Peyer's patch (tissue), 4 donors: ENCODE measurements around the gene PSMD8. TPM values are rescaled to one million over a fixed set of nuclear protein-coding genes. Genes with fewer than 3 reads are reported as not detected.
A peak's percentile ranks its signal among the peaks of the same experiment; 100 is the strongest.

ENCODE experiments used
- DNase-seq, 3 donors: peaks; one replicate each; pipeline ENCODE4 v3.0.0-alpha.2; 2017 to 2019
- H3K27ac ChIP-seq, 4 donors: fragments of 200-600 bp; sonication (generic); one replicate each; pipeline ENCODE4 v1.5.1; 2016 to 2019
- H3K27me3 ChIP-seq, 2 donors: fragments of 200-600 bp; sonication (generic); one replicate each; pipeline ENCODE4 v1.5.1; 2019
- H3K36me3 ChIP-seq, 3 donors: fragments of 200-600 bp; sonication (generic); one replicate each; pipeline ENCODE4 v1.5.1; 2016 to 2019
- H3K4me1 ChIP-seq, 4 donors: fragments of 200-600 bp; sonication (generic); one replicate each; pipeline ENCODE4 v1.5.1; 2016 to 2019
- H3K4me3 ChIP-seq, 4 donors: fragments of 200-600 bp; sonication (generic); 1 replicate in 3 of 4; 2 replicates in 1 of 4; pipeline ENCODE4 v1.5.1; 2016 to 2019; ENCODE audit warnings: mild to moderate bottlenecking in 1 of 4
- H3K9me3 ChIP-seq, 4 donors: fragments of 200-600 bp; sonication (generic); one replicate each; pipeline ENCODE4 v1.5.1; 2016 to 2019; ENCODE audit warnings: mild to moderate bottlenecking in 1 of 4
- POLR2A ChIP-seq, 2 donors: fragments of 450-650 bp; IDR thresholded peaks; one replicate each; pipeline ENCODE4 v1.5.1; 2017; ENCODE audit warnings: antibody characterized with exemption in 2 of 2, mild to moderate bottlenecking in 2 of 2, moderate library complexity in 2 of 2
- total RNA-seq, 4 donors: library from RNA; depleted of rRNA; stranded (reverse); fragments of >200 nt; gene quantifications; one replicate each; pipeline ENCODE4 v1.1.0, GENCODE V29; 2016
- TF ChIP-seq, protein P1 (sequence below), 6 experiments: fragments of 450-650 bp in 4 of 6; fragments of 200-600 bp in 2 of 6; sonication (generic) in 1 of 6; IDR thresholded peaks; one replicate each; pipeline ENCODE4 v1.5.1; 2017 to 2019; ENCODE audit warnings: antibody characterized with exemption in 6 of 6, mild to moderate bottlenecking in 3 of 6, moderate library complexity in 1 of 6

Gene PSMD8
- total RNA-seq, 4 donors from 2014 or later = 118 to 211 (median 164) TPM

DNA sequence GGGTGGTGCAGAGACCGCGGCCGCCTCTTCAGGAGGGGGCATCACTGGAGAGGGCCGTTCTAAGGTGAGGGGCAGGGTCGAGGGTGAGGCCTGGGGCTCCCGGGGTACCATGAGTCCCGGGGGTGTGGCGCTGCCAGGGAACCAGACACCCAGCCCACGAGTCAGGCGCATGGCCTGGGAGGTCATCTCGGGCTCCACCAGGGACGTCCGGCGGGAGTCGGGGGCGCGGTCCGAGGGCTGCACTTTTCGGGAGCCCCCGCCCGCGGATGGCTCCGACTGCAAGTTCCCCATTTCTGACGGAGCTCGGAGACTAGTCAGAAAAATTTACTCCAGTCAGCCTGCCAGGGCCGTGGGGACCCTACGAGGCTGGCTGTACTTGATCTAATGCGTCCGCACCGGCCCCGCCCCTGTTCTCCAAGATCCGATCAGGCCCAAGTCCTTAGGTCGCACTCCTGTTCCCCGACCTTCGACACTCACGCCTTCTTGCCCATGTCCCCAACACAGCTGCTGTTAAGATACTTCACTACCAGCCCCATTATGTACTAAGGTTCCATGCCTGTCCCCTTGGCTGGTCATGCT lies 12.7 kb downstream of the PSMD8 start:
- Histone ChIP-seq H3K4me1 (peaks cover 4 to 40% (median 27%) of the 10 kb centered on the region in 4 donors), H3K4me3 (peak overlapping the region; percentile 33 to 74 (median 50)), H3K27ac (peak overlapping the region in 3 of 4 donors; percentile 70 to 95 (median 90)), H3K27me3 (no peaks in the 10 kb centered on the region), H3K9me3 (no peaks in the 10 kb centered on the region), H3K36me3 (peaks cover 0 to 28% (median 0%) of the 10 kb centered on the region in 3 donors)
- DNase-seq = peak in 2 of 3 donors; percentile 81 to 86
- TF ChIP-seq POLR2A (IDR thresholded peaks at IDR 0.05) = no peak

- H3K36me3 ChIP-seq = peaks cover 0 to 21% (median 0%) of the 10 kb centered on the region in 3 donors
- peak; percentile 74 to 95 (median 93) for DNase-seq
- H3K27me3 ChIP-seq = no peaks in the 10 kb centered on the region
- H3K4me1 ChIP-seq = peaks cover 4 to 40% (median 27%) of the 10 kb centered on the region in 4 donors
- TF ChIP-seq POLR2A (IDR thresholded peaks at IDR 0.05) = peak; percentile 74 to 77
- TF ChIP-seq, protein P1, sequence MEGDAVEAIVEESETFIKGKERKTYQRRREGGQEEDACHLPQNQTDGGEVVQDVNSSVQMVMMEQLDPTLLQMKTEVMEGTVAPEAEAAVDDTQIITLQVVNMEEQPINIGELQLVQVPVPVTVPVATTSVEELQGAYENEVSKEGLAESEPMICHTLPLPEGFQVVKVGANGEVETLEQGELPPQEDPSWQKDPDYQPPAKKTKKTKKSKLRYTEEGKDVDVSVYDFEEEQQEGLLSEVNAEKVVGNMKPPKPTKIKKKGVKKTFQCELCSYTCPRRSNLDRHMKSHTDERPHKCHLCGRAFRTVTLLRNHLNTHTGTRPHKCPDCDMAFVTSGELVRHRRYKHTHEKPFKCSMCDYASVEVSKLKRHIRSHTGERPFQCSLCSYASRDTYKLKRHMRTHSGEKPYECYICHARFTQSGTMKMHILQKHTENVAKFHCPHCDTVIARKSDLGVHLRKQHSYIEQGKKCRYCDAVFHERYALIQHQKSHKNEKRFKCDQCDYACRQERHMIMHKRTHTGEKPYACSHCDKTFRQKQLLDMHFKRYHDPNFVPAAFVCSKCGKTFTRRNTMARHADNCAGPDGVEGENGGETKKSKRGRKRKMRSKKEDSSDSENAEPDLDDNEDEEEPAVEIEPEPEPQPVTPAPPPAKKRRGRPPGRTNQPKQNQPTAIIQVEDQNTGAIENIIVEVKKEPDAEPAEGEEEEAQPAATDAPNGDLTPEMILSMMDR (IDR thresholded peaks at IDR 0.05) = no peak
- no peaks in the 10 kb centered on the region for H3K9me3 ChIP-seq
- peak within 1 kb of the TSS; percentile 33 to 74 (median 50) for H3K4me3 ChIP-seq
- H3K27ac ChIP-seq = peak within 1 kb of the TSS in 3 of 4 donors; percentile 70 to 95 (median 90)
These were observed 13.4 kb downstream of the PSMD8 start, which contains the start of gene GGN for GRCh38 chr19:38387550-38388348. Gene GGN (minus strand): TSS chr19:38388034. CDS start chr19:38387261, 773 bp downstream.

DNA sequence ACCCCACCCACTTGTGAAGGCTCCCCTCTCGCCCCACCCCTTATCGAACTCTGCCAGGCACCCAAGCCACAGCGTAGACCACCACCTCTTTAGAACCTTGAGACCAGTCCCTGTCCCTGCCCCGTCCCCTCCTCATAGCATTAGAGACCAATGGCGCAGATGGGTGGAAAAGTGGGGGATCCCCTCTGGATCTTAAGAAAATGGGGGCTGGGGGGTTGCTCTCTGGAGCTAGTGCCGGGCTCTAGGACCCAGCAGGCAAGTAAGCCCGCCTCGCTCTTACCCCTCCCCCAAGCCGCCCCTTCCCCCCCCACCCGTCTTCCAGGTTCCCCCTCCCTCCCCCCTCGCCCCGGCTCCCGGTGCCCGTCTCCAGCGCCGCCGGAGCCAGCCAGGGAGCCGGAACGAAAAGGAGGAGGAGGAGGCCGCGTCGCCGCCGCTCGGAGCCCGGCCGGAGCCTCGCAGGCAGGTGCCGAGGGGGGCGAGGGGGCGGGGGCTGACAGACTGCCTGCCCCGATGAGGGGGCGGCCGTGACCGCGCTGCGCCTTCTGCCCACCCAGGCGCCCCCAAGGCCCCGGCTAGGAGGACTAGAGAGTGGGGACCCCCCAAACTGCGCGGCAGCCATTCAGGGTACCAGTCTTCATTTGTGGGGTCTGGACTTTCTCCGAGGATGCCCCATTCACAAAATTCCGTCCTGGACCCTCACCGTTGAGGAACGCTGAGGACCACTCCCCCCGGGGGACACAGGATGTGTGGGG lies 14.2 kb downstream of the PSMD8 start, which contains the start of gene SPRED3:
SPRED3 (plus strand) TSS at position 349 of the 752 bp plus-strand sequence. CDS start 1,606 bp downstream, outside the sequence.
- peak within 1 kb of the TSS in 3 of 4 donors; percentile 70 to 95 (median 90) for H3K27ac ChIP-seq
- peaks cover 0 to 13% (median 0%) of the 10 kb centered on the region in 3 donors for H3K36me3 ChIP-seq
- H3K4me1 ChIP-seq = peaks cover 4 to 40% (median 27%) of the 10 kb centered on the region in 4 donors
- no peaks in the 10 kb centered on the region for H3K27me3 ChIP-seq
- H3K4me3 ChIP-seq = peak within 1 kb of the TSS; percentile 33 to 74 (median 50)
- no peaks in the 10 kb centered on the region for H3K9me3 ChIP-seq
- no peak for TF ChIP-seq POLR2A (IDR thresholded peaks at IDR 0.05)
- TF ChIP-seq, protein P1 (IDR thresholded peaks at IDR 0.05) = no peak
- DNase-seq = peak in 1 of 3 donors; percentile 54

- H3K27ac ChIP-seq = peak overlapping the region in 2 of 4 donors; percentile 90 to 95
- TF ChIP-seq POLR2A (IDR thresholded peaks at IDR 0.05) = no peak
- TF ChIP-seq, protein P1 (IDR thresholded peaks at IDR 0.05) = no peak
- peak in 2 of 3 donors; percentile 29 to 50 for DNase-seq
- peak overlapping the region in 3 of 4 donors; percentile 44 to 74 (median 56) for H3K4me3 ChIP-seq
- H3K4me1 ChIP-seq = peaks cover 4 to 40% (median 27%) of the 10 kb centered on the region in 4 donors
- H3K9me3 ChIP-seq = no peaks in the 10 kb centered on the region
- H3K36me3 ChIP-seq = peaks cover 0 to 6% (median 0%) of the 10 kb centered on the region in 3 donors
- H3K27me3 ChIP-seq = no peaks in the 10 kb centered on the region
These were observed 14.9 kb downstream of the PSMD8 start for GRCh38 chr19:38389101-38389925.
